AG10803 (cell line): Measurements from ENCODE around the gene TRAF2.

Experiments
- DNase-seq: peaks from one replicate; pipeline ENCODE4 v3.0.0; 2010; ENCODE audit warnings: low read depth
- H3K4me3 ChIP-seq: 2 replicates; pipeline ENCODE4 v1.5.1; 2011; ENCODE audit warnings: mild to moderate bottlenecking, low read length, control low read depth
- CTCF ChIP-seq: conservative IDR thresholded peaks from 2 replicates; pipeline ENCODE4 v1.5.1; 2011; ENCODE audit warnings: mild to moderate bottlenecking, low read length, control low read depth, inconsistent platforms

The TRAF2 gene

GRCh38 chr9:136857581-136858412 lies 28.5 kb upstream of the TRAF2 start:
- TF ChIP-seq CTCF, result no peak
- DNase-seq, result no peak
- H3K4me3 ChIP-seq, result no peak overlapping the region

GRCh38 chr9:136858452-136858843 lies 27.9 kb upstream of the TRAF2 start:
- no peak for TF ChIP-seq CTCF
- H3K4me3 ChIP-seq, result no peak overlapping the region
- DNase-seq, result no peak

DNA sequence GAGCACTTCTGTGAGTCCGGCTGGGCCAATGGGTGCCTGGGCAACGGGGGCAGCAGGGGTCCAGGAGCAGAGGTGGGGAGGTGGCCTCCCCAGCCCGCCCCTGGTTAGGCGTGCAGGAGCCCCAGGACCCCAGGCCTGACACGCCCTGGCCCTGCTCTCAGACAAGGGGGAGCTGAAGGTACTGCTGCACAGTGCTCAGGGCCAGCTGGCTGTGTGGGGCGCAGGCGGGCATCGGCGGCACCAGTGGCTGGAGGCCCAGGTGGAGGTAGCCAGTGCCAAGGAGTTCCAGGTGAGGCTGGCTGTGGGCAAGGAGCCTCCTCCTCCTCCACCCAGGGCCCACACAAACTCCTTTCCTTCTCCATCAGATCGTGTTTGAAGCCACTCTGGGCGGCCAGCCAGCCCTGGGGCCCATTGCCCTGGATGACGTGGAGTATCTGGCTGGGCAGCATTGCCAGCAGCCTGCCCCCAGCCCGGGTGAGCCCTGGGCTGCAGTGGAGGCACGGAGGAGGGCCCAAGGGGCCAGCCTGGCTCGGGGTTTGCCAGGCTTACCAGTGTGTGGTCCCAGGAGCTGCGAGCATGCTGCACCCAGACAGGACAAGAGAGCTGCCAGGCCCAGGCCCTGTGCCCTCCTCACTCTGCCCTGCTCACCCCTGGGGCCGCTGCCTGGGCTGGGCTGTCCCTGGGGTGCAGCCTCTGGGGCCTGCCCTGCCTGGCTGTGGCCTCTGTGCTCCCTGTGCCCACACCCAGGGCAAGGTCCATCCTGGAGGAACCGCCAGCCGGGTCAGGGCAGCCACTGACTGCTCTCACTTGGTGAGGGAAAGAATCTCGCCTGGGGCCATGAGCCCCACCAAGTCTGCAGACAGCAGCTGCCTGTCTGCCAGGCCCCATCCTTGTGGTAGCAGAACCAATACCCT lies 27.2 kb upstream of the TRAF2 start:
- no peak overlapping the region for H3K4me3 ChIP-seq
- TF ChIP-seq CTCF, result no peak
- DNase-seq, result peak; percentile 57

GRCh38 chr9:136860529-136860928 lies 25.8 kb upstream of the TRAF2 start:
- no peak for DNase-seq
- TF ChIP-seq CTCF, result no peak
- H3K4me3 ChIP-seq, result no peak overlapping the region

DNA sequence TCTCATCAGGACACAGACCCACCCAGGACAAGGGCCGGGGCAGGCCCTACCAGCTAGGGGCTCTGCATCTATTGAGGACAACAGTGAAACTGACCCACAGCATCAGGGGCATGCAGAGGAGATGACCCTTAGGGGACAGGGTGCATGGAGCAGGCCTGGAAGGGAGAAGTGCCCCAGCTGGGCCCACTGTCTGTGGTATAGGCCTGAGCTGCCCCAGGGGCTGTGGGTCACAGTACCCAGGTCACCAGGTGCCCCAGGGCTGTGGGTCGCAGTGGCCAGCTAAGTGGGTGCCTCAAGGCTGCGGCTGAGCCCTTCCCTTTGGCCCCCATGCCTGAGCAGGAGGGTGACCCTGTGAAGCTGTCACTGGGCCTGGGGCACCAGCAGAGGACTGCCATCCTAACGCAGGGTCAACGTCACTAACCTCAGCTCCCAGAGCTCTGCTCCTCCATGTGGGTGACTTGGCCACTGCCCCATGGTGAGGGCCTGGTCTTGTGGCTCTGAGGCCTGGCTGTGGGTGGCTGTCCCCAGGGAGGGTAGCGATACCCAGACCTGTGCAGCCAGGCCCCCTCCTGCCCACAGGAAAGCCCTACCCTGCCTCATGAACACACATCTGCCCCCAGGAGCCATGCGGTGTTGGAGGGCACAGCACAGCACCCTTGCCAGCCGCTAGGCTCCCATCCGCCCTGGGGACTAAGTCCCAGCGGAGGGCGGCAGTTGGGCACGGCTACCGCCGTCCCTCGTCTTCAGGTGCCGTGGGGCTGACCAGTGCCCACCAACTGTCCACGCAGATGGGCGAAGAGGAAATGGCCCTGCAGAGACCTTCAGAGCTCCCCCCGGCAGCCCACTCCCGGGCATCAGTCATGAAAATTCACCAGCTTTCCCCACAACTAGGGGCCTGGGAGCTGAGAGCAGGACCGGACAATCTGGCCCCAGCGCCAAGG lies 25.1 kb upstream of the TRAF2 start:
- no peak for DNase-seq
- TF ChIP-seq CTCF, result no peak
- H3K4me3 ChIP-seq, result no peak overlapping the region

GRCh38 chr9:136861874-136862457 lies 24.4 kb upstream of the TRAF2 start:
- no peak for TF ChIP-seq CTCF
- DNase-seq, result no peak
- H3K4me3 ChIP-seq, result no peak overlapping the region
